OCI-LY1 (cell line): ENCODE data around the gene ZNF521.

Experiments
- CTCF ChIP-seq: fragments of 200-600 bp; sonication (generic), shearing (Covaris generic); IDR thresholded peaks from 2 replicates; pipeline ENCODE4 v1.5.1; 2017; ENCODE audit warnings: mild to moderate bottlenecking, antibody characterized with exemption, low read length, moderate library complexity, mixed read lengths
- EZH2 ChIP-seq: fragments of 200-600 bp; sonication (generic), shearing (Covaris generic); IDR thresholded peaks from 2 replicates; pipeline ENCODE4 v1.8.0; 2017; ENCODE audit warnings: borderline replicate concordance, mixed run types, mild to moderate bottlenecking, antibody characterized with exemption, low read length, moderate library complexity, mixed read lengths

DNA sequence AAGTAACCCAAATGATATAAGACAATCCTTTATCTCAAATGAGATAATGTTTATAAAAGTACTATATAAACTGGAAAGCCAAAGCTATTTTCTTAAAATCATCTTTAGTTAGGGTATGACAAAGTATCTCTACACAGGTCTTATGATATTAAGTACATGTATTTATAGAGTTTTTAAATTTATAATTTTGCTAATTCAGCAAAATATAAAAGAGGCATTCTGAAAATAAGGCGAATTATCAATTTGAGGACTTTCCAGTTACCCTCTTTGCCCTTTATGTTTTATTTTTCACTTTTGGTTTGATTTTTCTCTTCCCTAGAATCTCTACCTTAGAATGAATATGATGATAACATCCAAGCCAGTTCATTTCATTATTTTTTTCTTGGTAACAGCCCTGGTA is 115.2 kb downstream of the ZNF521 start:
- no peak for TF ChIP-seq CTCF
- TF ChIP-seq EZH2, result no peak
